GM12872 (cell line): Measurements from ENCODE around the gene ZCCHC7.

Experiments used
- CTCF ChIP-seq: IDR thresholded peaks from 3 replicates; pipeline ENCODE4 v1.5.1; 2011; ENCODE audit warnings: low read depth, mild to moderate bottlenecking, low read length, moderate library complexity; ENCODE audit not compliant: insufficient read depth

The ZCCHC7 gene

GRCh38 chr9:37144762-37145161 is 24.4 kb downstream of the ZCCHC7 start:
- no peak for TF ChIP-seq CTCF

- TF ChIP-seq CTCF: no peak
Observed at GRCh38 chr9:37146410-37146809, 26.0 kb downstream of the ZCCHC7 start.

GRCh38 chr9:37148181-37148580 is 27.8 kb downstream of the ZCCHC7 start:
- TF ChIP-seq CTCF: no peak

- TF ChIP-seq CTCF: no peak
Observed at GRCh38 chr9:37149666-37150308, 29.4 kb downstream of the ZCCHC7 start.

- no peak for TF ChIP-seq CTCF
Observed at GRCh38 chr9:37150415-37150814, 30.0 kb downstream of the ZCCHC7 start.

- no peak for TF ChIP-seq CTCF
Observed at GRCh38 chr9:37151812-37152211, 31.4 kb downstream of the ZCCHC7 start.

- TF ChIP-seq CTCF: no peak
Observed at GRCh38 chr9:37152365-37152764, 32.0 kb downstream of the ZCCHC7 start.
